Natural killer cell (primary cell): ENCODE data around the gene MRGPRG. TPM values are rescaled to one million over a fixed set of nuclear protein-coding genes. Genes with fewer than 3 reads are reported as not detected.

Experiments used
- ATAC-seq, 3 donors: fragments of 150-1000 bp in 2 of 3; fragments of 200-7000 bp in 1 of 3; cut with Tn5 transposase; 1 replicate in 1 of 3; 2 replicates in 2 of 3; pipeline ENCODE4 v1.10.0; 2021; ENCODE audit warnings: mild to moderate bottlenecking in 2 of 3, moderate library complexity in 2 of 3
- DNase-seq, 2 donors: peaks; one replicate each; pipeline versions ENCODE4 v3.0.0 to v3.0.0-alpha.2; 2013 to 2021; ENCODE audit warnings: mixed read lengths in 1 of 2
- H3K27ac ChIP-seq: one replicate; pipeline ENCODE4 v1.5.1; 2013; ENCODE audit warnings: mild to moderate bottlenecking, low read length
- H3K27me3 ChIP-seq: one replicate; pipeline ENCODE4 v1.6.1; 2013; ENCODE audit warnings: low read length; ENCODE audit not compliant: control insufficient read depth, insufficient read depth
- H3K36me3 ChIP-seq: one replicate; pipeline ENCODE4 v1.6.1; 2013; ENCODE audit warnings: low read length; ENCODE audit not compliant: control insufficient read depth, insufficient read depth
- H3K4me1 ChIP-seq: one replicate; pipeline ENCODE4 v1.6.1; 2013; ENCODE audit warnings: low read length; ENCODE audit not compliant: control insufficient read depth, insufficient read depth
- H3K4me3 ChIP-seq: one replicate; pipeline ENCODE4 v1.5.1; 2013; ENCODE audit warnings: low read length
- H3K9me3 ChIP-seq: one replicate; pipeline ENCODE4 v1.6.1; 2013; ENCODE audit warnings: low read length; ENCODE audit not compliant: control insufficient read depth, insufficient read depth
- H3K27ac Mint-ChIP-seq, 2 donors: one replicate each; pipeline ENCODE4 v1.8.0; 2022; ENCODE audit warnings: mild to moderate bottlenecking in 2 of 2, mixed read lengths in 2 of 2, moderate library complexity in 1 of 2
- H3K27me3 Mint-ChIP-seq, 2 donors: one replicate each; pipeline ENCODE4 v1.8.0; 2022; ENCODE audit warnings: low read depth in 2 of 2, mixed read lengths in 2 of 2
- H3K36me3 Mint-ChIP-seq: one replicate; pipeline ENCODE4 v1.8.0; 2022; ENCODE audit warnings: mixed read lengths
- H3K4me1 Mint-ChIP-seq, 2 donors: one replicate each; pipeline ENCODE4 v1.8.0; 2022; ENCODE audit warnings: mixed read lengths in 2 of 2
- H3K4me3 Mint-ChIP-seq: one replicate; pipeline ENCODE4 v1.8.0; 2022; ENCODE audit warnings: mild to moderate bottlenecking, moderate library complexity, mixed read lengths
- H3K9me3 Mint-ChIP-seq, 2 donors: one replicate each; pipeline ENCODE4 v1.8.0; 2022; ENCODE audit warnings: mixed read lengths in 2 of 2
- WGBS: methylation state at CpG from one replicate; pipeline ENCODE4 v1.1.7; 2013; ENCODE audit warnings: missing lambda C conversion rate; ENCODE audit not compliant: insufficient coverage; 5-methylcytosine and 5-hydroxymethylcytosine counted together
- intact Hi-C: fragments of 100-400 bp; cut with micrococcal nuclease; formaldehyde crosslinking; loops from one replicate; pipeline ENCODE4 v1.14.2; 2022
- total RNA-seq, 4 donors: library from RNA; stranded (reverse); fragments of 120-200 nt in 1 of 4; gene quantifications; one replicate each; pipeline versions ENCODE4 v1.2.3 to v1.2.4, GENCODE V29; 2013 to 2022
- TF ChIP-seq, protein P1 (sequence below): fragments of 200-600 bp; IDR thresholded peaks from one replicate; pipeline ENCODE4 v1.8.0; 2022; ENCODE audit warnings: antibody characterized with exemption

MRGPRG gene
- total RNA-seq, 3 donors from 2014 or later (not counting 1 experiment from before 2014, with no cell fraction given) = not detected

DNA sequence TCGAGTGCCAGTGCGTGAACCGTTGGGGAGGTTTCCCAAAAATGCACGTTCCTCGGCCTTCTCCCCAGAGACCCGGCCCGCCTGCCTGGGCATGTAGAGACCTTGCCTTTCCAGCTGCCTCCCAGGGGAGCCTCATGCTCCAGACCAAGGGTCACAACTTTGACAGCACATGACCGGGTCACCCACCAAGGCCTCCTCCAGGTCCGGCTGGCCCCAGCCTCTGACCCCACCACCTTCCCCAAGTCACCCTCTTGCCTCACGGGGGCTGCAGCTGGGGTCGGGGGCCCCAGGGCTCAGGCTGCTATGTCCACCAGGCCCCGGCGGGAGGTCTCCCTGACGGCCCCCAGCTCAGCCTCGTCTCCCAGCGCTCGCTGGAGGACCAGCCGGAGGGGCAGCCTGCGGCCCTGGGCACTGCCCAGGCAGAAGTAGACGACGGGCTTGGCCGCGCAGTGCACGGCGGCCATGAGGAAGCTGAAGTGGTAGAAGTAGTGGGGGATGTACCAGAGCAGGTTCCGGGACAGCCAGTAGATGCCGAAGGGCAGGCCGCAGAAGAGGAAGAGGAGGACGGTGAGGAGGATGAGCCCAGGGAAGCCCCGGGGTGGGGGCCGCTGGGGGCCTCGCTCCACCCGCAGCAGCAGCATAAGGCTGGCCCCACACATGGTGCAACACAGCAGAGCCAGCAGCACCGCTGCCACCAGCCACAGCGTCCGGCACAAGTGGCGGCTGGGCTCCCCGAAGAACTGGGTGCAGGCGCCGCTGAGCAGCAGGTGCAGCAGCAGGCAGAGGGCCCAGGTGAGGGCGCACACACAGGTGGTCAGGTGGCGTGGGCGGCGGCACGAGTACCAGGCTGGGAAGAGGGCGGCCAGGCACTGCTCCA lies 9.2 kb upstream of the MRGPRG start:
- no peaks in the 10 kb centered on the region for H3K9me3 ChIP-seq
- no peak for ATAC-seq
- Mint-ChIP-seq H3K27me3 (peaks cover 0 to 8% of the 10 kb centered on the region in 2 donors), H3K36me3 (no peaks in the 10 kb centered on the region), H3K4me1 (peaks cover 0 to 8% of the 10 kb centered on the region in 2 donors), H3K4me3 (no peak overlapping the region), H3K9me3 (no peaks in the 10 kb centered on the region), H3K27ac (no peak overlapping the region)
- peaks cover 10% of the 10 kb centered on the region for H3K4me1 ChIP-seq
- no peak for DNase-seq
- 86% methylated on average over 46 of the region's 46 CpGs for WGBS
- no peak overlapping the region for H3K4me3 ChIP-seq
- H3K27me3 ChIP-seq = no peaks in the 10 kb centered on the region
- intact Hi-C loops = no loop called here
- no peak overlapping the region for H3K27ac ChIP-seq
- TF ChIP-seq, protein P1, sequence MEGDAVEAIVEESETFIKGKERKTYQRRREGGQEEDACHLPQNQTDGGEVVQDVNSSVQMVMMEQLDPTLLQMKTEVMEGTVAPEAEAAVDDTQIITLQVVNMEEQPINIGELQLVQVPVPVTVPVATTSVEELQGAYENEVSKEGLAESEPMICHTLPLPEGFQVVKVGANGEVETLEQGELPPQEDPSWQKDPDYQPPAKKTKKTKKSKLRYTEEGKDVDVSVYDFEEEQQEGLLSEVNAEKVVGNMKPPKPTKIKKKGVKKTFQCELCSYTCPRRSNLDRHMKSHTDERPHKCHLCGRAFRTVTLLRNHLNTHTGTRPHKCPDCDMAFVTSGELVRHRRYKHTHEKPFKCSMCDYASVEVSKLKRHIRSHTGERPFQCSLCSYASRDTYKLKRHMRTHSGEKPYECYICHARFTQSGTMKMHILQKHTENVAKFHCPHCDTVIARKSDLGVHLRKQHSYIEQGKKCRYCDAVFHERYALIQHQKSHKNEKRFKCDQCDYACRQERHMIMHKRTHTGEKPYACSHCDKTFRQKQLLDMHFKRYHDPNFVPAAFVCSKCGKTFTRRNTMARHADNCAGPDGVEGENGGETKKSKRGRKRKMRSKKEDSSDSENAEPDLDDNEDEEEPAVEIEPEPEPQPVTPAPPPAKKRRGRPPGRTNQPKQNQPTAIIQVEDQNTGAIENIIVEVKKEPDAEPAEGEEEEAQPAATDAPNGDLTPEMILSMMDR = no peak
- H3K36me3 ChIP-seq = no peaks in the 10 kb centered on the region

DNA sequence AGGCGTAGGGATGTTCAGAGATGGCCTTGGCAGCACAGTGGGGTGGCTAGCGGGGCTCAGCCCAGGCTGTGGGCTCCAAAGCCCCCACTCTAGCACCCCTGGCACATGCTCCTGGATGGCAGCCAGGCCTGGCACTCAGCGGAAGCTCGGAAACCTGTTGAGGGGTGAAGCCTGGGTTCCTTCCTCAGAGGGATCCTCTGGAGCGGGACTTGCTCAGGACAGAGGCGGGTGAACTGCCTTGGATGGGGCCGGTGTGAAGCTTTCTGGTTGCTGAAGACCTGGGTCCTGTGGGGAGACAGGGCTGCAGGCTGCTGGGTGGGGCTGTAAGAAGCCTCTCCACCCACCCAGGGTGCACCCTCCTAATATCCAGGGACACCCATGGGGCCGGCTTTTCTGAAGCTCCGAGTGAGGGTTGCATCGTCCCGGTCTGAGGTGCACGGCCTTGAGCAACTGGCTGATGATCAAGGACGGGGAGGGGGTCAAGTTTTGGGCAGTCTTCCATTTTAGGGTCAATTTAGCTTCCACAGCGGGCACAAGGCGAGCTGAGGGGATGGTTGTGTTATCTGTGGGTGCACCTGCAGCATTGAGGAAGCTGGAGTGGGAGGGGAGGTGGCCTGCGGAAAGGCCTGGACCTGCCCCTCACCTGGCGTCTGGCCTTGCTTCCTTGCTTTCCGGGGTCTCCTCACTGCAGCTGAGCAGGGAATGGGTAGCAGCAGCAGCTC lies 8.4 kb upstream of the MRGPRG start:
- Mint-ChIP-seq H3K27ac (no peak overlapping the region), H3K4me3 (no peak overlapping the region), H3K4me1 (peaks cover 0 to 11% of the 10 kb centered on the region in 2 donors), H3K27me3 (peaks cover 0 to 8% of the 10 kb centered on the region in 2 donors), H3K9me3 (no peaks in the 10 kb centered on the region), H3K36me3 (no peaks in the 10 kb centered on the region)
- Histone ChIP-seq H3K4me3 (no peak overlapping the region), H3K4me1 (peaks cover 15% of the 10 kb centered on the region), H3K9me3 (no peaks in the 10 kb centered on the region), H3K27me3 (no peaks in the 10 kb centered on the region), H3K27ac (no peak overlapping the region), H3K36me3 (no peaks in the 10 kb centered on the region)
- 86% methylated on average over 18 of the region's 18 CpGs for WGBS
- no peak for ATAC-seq
- intact Hi-C loops = no loop called here
- DNase-seq = no peak
- TF ChIP-seq, protein P1 = no peak

GRCh38 chr11:3225826-3226750 lies 7.5 kb upstream of the MRGPRG start:
- H3K27me3 ChIP-seq = no peaks in the 10 kb centered on the region
- no peak for ATAC-seq
- H3K36me3 Mint-ChIP-seq = no peaks in the 10 kb centered on the region
- WGBS = 74% methylated on average over 20 of the region's 21 CpGs
- H3K9me3 Mint-ChIP-seq = no peaks in the 10 kb centered on the region
- no peak overlapping the region for H3K4me3 Mint-ChIP-seq
- no peak for DNase-seq
- TF ChIP-seq, protein P1 = no peak
- no peaks in the 10 kb centered on the region for H3K36me3 ChIP-seq
- intact Hi-C loops = no loop called here
- no peak overlapping the region for H3K27ac ChIP-seq
- no peak overlapping the region for H3K4me3 ChIP-seq
- peaks cover 15% of the 10 kb centered on the region for H3K4me1 ChIP-seq
- H3K9me3 ChIP-seq = no peaks in the 10 kb centered on the region
- no peak overlapping the region for H3K27ac Mint-ChIP-seq
- peaks cover 0 to 11% of the 10 kb centered on the region in 2 donors for H3K4me1 Mint-ChIP-seq
- peaks cover 0 to 6% of the 10 kb centered on the region in 2 donors for H3K27me3 Mint-ChIP-seq
